Stimulated activated CD4-positive, alpha-beta T cell treated with anti-CD3 and anti-CD28 coated beads, Interleukin-2, amount 100 ng/mL, for 24 hours (primary cell): ENCODE results near the gene SFI1.
A peak's percentile ranks its signal among the peaks of the same experiment; 100 is the strongest.
"Not testable (repeated sequence)": the region's sequence is repeated elsewhere in the genome, so short reads cannot be mapped to it uniquely, and the experiment has no call there.

ENCODE experiments used
- DNase-seq, 2 donors: peaks; one replicate each; pipeline ENCODE4 v3.0.0-alpha.2; 2020

Gene SFI1

DNA sequence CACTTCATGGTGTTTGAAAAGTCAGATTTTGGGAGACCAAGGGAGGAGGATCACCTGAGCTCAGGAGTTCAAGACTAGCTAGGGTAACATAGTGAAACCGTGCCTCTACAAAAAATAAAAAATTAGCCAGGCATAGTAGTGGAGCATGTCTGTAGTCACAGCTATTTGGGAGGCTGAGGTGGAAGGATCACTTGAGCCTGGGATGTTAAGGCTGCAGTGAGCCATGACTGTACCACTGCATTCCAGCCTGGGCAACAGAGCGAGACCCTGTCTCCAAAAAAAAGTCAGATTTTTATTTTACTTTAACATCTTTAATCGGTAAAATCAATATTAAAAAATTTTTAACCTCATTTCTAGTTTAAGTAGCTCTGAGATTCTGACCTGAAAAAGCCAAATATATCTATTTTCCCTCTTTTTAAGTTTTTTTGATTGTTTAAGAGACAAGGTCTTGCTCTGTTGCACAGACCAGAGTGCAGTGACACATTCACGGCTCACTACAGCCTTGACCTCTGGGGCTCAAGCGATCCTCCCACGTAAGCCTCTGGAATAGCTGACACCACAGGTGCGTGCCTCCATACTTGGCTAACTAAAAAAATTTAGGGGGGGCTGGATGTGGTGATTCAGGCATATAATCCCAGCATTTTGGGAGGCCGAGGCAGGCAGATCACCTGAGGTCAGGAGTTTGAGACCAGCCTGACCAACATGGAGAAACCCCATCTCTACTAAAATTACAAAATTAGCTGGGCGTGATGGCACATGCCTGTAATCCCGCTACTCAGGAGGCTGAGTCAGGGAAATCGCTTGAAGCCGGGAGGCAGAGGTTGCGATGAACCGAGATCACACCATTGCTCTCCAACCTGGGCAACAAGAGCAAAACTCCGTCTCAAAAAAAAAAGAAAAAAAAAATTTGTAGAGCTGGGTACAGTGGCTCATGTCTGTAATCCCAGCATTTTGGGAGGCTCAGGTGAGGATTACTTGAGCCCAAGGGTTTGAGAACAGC lies 48.4 kb downstream of the SFI1 start:
- DNase-seq: no peak

DNA sequence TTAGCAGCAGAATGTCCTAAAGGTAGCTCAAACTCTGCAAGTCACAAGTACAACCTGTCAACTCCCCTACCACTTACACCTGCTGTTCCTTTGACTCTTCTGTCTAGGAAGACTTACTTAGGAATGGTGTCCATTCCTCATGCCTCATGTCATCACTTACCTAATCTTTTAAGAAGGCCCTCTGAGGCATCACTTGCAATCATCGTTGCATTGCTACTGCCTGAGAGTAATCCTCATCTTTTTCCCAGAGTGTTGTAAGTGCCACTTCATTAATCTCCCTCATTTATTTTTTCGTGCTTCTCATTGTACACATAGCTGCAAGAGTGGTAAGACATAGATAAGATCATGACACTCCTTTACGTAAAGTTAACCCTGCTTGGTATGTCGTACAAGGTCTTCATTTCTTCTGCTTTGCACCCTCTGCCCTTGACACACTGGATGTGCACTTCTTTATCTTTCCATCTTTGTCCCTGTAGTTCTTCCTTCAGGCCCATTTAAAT lies 54.6 kb downstream of the SFI1 start:
- DNase-seq: no peak

DNA sequence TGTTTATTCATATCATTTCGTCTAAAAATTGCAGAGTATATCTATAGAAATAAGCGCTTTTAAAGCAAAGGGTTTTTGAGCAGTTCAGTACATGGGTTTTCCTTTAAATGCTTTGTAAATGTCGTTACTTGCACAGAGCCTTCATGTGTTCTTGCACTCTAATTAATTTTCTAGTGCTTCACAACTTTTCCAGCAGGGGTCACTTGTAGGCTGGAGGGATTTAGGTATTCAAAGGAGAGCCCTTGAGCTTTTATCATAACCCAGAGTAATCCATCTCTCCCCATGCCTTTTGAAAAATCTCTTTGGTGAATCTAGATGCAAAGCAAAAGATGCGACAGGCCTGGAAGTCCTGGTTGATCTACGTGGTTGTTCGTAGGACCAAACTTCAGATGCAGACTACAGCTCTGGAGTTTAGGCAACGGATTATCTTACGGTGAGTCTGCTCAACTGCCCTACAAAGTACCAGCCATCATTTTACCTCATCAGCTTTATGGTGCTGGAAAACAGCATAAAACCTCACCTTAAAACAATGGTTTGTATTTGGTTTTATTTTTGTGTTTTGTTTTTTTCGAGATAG lies 60.4 kb downstream of the SFI1 start:
- DNase-seq: no peak

DNA sequence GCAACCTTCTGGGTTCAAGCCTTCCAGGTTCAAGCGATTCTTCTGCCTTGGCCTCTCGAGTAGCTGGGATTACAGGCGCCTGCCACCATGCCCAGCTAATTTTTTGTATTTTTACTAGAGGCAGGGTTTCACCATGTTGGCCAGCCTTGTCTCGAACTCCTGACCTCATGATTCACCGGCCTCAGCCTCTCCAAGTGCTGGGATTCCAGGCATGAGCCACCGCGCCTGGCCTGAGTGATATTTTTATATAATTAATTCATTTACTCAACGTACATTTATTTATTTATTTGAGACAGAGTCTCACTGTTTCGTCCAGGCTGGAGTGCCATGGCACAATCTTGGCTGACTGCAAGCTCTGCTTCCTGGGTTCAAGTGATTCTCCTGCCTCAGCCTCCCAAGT lies 62.2 kb downstream of the SFI1 start:
- DNase-seq: not testable (repeated sequence)

DNA sequence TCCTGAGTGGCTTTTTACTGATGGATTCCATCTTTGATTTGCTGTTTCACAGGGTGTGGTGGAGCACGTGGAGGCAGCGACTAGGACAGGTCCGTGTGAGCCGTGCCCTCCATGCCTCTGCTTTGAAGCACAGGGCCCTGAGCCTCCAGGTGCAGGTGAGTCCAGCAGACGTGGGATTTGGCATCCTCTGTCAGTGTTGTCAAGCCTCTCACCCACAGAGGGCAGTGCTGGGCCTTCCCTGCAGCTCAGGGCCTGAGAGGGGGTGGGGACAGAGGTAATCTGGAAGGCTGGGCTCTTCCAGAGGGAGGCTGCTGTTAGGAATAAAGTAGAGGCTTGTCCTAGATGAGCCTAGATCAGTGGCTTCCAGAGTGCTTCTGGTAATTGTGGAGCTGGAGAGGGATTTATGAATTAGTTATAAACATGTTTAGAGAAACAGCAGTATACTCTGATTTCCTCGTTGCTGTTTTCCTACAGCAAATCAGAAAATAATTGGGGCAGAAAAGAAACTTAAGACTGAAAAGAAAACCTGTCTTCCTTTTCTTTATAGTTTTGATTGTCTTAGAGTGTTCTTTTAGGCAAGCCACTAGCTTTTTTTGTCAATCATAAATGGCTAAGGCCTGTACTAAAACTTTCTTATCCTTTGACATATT lies 65.0 kb downstream of the SFI1 start:
- DNase-seq: peak; percentile 66 to 69

DNA sequence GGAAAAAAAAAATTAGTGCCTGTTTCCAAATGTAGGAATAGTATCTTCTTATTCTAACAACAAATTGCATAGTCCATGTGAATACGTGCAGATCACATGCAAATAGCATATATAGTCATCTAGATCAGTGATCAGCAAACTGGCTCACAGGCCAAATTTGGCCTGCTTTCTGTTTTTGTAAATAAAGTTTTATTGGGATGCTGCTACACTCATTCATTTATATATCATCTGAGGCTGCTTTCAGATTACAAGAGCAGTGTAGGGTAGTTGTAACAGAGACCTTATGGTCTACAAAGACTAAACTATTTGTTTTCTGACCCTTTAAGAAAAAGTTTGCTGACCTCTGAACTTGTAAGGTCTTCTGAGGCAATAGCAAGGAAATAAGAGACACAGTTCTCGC lies 65.6 kb downstream of the SFI1 start:
- no peak for DNase-seq

DNA sequence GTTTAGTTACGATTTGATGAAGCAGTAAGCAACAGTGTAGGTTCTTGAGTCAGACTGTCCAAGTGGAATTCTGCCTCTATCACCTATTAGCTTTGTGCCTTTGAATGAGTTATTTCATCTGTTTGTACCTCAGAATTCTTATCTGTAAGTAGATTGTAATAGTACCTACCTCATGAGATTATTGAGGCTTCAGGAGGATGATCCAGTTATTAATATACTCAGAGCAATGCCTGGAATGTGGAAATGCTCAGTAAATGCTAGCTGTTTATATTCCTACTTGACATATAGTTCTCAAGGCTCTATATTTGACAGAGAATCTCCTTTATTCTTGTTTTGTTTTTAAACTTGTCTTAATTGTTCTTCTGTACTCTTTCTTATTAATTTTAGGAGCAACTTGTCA lies 70.1 kb downstream of the SFI1 start:
- no peak for DNase-seq

DNA sequence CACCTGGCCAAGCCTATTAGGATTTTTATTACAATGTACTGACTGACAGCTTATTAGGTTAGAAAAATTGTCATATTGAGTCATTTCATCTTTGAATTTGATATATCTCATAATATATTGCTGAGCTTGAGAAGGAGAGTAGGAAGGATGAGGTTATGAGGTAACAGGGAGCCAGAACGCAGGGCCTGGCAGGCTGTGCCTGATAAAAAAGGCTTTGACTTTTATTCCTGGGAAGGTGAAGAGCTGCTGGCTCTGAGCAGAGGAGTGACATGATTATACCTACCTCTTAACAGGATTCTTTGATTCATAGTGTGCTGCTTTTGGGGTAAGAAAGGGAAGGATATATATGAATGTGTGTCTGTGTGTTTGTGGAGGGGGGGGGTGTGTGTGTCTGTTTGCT lies 70.9 kb downstream of the SFI1 start:
- DNase-seq: no peak

DNA sequence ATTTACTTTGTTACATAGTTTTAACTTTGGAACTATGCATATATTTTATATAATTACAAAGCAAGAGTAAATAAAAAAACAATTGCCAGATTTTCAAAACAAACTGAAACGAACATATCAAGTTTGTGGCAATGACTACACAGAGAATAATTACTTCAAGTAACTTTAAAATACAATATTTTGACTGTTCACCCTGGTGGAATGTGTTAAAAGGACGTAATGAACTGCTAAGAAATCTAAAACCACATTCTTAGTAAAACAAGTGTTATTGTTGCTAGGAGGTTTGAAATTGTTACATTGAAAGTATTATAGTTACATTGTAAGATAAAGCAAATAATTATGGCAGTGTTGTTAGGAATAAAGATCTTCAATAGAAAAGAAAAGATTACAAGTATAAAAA lies 71.4 kb downstream of the SFI1 start:
- DNase-seq: no peak

DNA sequence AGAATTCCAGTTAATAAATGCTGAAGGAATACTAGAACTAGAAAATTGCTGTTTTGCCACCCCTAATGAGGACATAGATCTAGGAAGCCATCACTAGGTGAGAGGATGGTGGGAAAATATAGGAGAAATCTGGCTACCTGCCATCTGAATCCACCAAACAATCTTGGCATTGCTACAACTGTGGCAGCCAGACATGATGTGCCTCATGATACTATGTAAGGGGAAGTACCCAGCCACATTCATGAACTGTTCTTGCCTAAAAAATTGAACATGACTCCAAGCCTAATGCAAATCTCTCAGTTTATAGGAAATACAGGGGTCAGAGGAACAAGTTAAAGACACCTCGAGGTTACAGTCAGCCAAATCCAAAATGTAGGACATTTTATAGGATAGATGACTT lies 72.8 kb downstream of the SFI1 start:
- no peak for DNase-seq

DNA sequence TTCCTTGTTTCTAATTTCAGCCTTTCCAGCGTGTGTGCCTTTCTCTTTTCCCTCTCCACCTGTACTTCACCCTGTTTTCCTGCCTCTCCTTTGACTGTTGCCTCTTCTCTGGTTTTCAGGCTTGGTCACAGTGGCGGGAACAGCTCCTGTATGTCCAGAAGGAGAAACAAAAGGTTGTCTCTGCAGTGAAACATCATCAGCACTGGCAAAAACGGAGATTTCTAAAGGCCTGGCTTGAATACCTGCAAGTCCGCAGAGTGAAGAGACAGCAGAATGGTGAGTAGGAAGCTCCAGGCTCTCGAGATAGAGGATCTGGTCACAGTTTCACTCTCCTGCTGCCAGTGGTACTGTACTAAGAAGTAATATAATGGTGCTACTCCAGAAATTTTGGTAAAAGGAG lies 76.6 kb downstream of the SFI1 start:
- no peak for DNase-seq

DNA sequence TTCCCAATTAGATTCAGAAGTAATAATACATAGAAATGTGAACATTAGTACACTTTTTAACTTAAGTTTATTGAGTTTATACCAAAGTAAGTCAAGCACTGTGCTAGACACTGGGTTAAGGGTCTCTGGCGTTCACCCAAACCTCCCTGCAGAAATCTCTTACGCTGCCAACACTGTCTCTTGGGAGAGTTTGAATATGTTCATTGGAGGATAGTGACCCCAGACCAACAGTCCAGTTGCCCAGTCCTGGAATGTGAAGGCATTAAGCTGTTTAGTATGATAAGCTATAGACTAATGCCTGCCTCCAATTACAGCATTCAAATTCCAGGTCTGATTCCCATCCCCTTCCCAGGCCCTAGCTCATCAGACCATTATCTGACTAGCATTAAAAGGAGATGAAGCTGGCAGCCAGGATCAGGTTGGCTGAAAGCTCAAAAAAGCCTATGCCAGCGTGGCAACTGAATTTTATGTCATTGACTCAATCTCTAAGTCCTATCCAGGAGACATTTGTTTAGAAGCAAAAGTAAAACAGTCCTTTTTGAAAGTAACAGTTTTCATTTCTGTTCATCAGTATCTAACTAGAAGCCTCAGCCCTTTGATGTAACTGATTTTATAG lies 77.8 kb downstream of the SFI1 start:
- DNase-seq: no peak

DNA sequence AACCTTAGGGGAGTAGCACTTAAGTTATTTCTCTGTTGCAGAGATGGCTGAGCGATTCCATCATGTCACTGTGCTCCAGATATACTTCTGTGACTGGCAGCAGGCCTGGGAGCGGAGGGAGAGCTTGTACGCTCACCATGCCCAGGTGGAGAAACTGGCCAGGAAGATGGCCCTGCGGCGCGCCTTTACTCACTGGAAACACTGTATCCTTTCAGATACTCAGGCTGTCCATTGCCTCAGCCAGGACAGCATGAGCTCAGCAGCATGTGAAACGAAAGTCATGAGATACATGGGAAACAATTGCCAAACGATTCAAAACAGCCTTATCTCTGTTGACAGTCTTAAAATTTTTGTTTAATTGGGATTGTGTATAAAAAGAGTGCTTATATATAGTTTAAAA lies 78.9 kb downstream of the SFI1 start:
- DNase-seq: no peak

DNA sequence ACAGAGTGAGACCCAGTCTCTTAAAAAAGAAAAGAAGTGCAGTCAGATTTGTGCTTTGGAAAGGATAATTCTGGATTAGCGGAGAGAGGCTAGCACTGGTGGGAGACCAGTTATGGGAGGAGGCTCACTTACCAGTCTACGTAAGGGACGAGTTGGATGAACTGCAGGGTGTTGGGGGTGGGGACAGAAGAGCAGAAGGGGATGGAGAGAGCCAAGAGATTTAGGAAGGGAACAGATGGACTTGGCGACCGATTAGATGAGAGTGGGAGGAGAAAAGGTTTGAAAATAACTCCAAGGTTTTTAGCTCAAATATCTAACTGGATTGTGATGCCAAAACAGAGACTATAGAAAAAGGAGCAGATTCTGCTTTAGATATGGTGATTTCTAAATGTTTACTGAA lies 81.4 kb downstream of the SFI1 start:
- no peak for DNase-seq

DNA sequence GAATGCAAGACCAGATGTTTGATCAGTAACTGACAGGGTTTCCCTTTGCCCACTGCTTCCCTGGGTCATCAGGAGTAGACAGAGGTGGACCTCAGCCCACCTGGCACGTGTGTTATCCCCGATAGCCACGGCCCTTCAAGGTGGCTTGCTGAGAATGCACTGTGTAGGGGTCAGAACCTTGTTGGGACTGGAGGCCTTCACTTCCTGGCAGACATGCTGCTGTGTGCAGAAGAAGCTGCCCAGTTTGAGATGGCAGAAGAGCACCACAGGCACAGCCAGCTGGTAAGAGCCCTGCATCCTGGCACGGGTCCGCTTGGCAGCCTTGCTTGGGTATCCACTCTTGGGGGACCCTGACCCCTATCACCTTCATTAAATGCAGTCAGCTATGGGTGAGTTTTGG lies 81.8 kb downstream of the SFI1 start:
- no peak for DNase-seq

DNA sequence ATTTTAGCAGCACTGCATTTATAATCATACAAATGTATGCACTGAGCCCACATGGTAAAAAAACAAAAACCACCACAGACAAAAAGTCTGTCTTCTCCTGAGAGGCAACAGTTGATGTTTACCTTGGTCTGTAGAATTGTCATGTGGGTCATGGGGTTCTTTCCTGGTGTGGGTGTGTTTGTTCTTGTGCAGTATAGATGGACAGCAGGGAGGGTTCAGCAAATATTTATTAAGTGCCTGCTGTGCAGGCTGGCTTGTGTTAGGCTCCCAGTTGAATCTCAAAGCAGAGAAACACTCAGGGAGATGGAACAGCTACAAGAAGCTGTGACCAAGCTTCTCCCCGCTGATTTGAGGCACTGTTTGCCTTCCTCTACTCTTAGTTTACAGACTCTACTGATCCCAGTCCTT lies 83.5 kb downstream of the SFI1 start:
- DNase-seq: no peak

DNA sequence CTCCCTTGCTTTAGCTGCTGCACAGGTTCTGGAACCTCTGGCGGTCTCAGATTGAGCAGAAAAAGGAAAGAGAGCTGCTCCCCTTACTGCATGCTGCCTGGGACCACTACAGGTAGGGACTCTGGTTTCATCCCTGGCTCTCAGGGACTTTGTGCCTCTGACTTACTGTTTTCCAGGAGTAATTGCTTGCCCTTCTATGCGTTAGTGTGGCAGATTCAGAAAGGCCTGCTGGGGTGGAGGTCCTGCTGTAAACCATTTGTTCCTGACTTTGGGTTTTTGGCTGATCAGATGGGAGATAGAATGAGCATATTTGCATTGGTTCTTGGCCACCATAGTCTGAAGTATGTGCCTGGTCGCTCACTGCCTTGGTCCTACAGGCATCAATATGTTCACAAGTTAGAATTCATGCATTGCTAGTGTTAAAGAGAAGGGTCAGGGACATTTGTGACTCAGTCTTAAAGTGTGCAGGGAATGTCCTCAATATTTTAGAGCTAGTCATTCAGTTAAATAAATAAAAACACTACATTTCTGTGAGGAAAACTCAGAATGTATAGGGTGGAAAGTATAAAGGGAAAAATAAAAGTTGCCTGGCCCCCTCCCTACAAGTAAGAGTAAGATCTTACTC lies 87.6 kb downstream of the SFI1 start:
- no peak for DNase-seq

DNA sequence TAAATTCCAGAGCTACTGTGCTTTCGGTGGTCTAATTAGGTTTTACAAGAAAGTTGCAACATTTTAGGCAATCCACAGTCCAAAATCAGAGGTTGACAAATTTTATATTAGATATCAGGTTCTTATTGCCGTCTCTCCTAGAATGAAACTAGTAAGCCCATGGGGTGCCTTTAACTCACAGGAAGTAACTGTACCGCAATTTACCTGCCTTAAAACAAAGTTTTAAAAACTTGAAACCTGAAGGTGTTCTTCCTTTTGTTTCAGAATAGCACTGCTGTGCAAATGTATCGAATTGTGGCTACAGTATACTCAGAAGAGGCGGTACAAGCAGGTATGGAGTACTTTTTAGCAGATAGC lies 88.4 kb downstream of the SFI1 start:
- DNase-seq: no peak

DNA sequence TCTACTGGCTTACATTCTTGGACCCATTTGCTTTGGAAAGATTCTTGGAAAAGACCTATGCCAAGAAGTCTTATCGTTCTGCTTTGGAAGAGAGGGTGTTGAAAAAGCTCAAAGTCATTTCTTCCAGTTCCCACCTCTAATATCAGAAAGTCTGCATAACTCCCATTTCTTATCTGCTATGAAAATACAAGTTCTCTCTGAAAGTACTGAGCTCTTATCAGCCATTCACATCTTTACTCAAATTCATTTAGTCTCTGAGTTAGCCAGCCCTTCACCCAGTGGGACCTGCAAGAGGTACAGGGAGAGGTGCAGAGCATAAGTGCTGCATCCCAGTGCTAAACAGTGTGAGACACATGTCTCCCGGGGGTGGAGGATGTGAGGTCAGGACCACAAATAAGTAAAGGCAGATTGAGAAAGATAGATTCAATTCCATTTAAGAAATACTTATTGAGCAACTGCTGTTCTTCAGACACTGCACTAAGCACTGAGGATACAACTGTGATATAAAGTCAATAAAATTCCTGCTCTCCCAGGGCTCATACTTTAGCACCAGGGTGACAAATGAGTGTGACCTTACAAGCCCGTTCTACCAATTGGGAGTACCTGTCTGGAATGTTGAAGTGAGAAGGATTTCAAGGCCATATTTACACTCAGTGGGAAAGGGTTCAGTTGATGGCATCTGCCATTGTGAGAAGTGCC lies 89.0 kb downstream of the SFI1 start:
- DNase-seq: peak; percentile 25 to 28

DNA sequence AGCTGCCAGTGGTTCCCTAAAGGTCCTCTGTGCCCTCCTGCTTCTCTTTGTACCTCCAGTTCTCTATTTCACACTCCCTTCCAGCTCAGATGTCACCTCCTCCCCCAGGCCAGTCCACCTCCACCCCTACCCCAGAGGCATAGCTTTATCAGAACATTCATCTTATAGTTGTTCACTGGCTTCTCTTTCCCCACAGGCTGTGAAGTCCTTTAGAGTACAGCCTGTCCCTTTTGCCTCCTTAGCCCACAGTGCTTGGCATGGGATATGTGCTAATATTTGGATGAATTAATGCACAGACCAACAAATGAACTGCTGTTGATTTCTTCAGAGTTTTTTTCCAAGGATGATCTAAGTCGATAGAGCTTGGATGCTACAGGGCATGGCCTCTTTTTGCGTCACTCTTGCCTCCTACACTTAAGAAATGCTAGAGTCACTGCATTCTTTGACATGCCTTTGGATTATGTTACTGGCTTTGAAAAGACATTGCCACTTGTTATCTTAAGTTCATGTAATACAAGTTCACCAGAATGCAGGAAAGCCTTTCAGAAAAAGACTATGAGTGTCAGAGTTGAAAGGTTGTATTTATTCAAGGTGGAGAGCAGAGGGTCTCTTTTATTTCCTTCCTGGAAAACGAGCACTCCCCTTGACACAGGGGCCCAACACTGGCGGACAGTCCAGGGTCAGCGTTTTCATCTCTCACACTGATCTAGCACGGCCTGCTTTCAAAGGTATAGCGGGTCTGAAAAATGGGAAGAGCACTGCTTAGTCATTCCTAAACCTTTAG lies 90.0 kb downstream of the SFI1 start:
- DNase-seq: no peak

DNA sequence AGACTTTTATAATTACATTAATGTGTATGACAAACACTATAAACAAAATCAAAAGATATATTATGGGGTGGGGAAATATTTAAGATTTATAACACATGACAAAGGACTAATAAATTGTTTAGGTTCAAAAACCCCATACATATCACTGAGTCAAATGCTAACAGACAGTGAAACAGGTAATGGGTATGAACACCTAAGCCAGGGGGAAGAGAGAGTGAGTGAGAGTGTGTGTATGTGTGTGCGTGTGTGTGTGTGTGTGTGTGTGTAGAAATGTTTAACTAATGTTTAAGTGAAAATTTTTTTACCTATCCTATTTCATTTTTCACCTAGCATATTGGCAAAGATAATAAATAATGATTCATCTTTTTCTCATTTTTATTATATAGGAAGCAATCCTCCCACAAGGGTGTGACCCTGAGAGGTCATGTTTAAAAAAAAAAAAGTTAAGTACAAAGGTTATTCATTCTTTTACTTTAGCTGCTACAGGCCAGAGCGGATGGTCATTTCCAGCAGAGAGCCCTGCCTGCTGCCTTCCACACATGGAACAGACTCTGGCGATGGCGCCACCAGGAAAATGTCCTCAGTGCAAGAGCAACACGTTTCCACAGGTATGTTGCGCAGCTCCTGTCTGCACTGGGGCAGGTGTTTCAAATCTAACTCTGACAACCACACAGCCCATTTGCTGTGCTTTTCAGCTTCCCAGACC lies 92.8 kb downstream of the SFI1 start:
- DNase-seq: no peak
